HPDE6-E6E7 (cell line): ENCODE measurements around the gene SRGAP3.

ENCODE experiments used
- DNase-seq: peaks from one replicate; pipeline ENCODE4 v3.0.0; 2011; ENCODE audit warnings: missing footprints; ENCODE audit errors: extremely low spot score

SRGAP3 gene

GRCh38 chr3:9225268-9225667, 24.2 kb downstream of the SRGAP3 start:
- no peak for DNase-seq

GRCh38 chr3:9224490-9224889, 25.0 kb downstream of the SRGAP3 start:
- no peak for DNase-seq

- no peak for DNase-seq
Measured at GRCh38 chr3:9223672-9224071, 25.8 kb downstream of the SRGAP3 start.

- no peak for DNase-seq
Measured at GRCh38 chr3:9222956-9223639, 26.3 kb downstream of the SRGAP3 start.

- no peak for DNase-seq
Measured at GRCh38 chr3:9222049-9222448, 27.4 kb downstream of the SRGAP3 start.

- no peak for DNase-seq
Measured at GRCh38 chr3:9218514-9218846, 31.0 kb downstream of the SRGAP3 start.

- DNase-seq = no peak
Measured at GRCh38 chr3:9217784-9218513, 31.5 kb downstream of the SRGAP3 start.

- no peak for DNase-seq
Measured at GRCh38 chr3:9216736-9217135, 32.7 kb downstream of the SRGAP3 start.

- DNase-seq = peak; percentile 16
Measured at GRCh38 chr3:9214599-9214998, 34.8 kb downstream of the SRGAP3 start.

GRCh38 chr3:9214185-9214584, 35.3 kb downstream of the SRGAP3 start:
- DNase-seq = no peak

GRCh38 chr3:9213019-9213634, 36.3 kb downstream of the SRGAP3 start:
- DNase-seq = no peak

GRCh38 chr3:9211155-9211950, 38.1 kb downstream of the SRGAP3 start:
- no peak for DNase-seq

GRCh38 chr3:9209777-9210176, 39.7 kb downstream of the SRGAP3 start:
- DNase-seq = no peak

- DNase-seq = no peak
Measured at GRCh38 chr3:9208605-9209152, 40.8 kb downstream of the SRGAP3 start.

- no peak for DNase-seq
Measured at GRCh38 chr3:9207116-9207763, 42.2 kb downstream of the SRGAP3 start.

- no peak for DNase-seq
Measured at GRCh38 chr3:9206287-9206686, 43.2 kb downstream of the SRGAP3 start.

- no peak for DNase-seq
Measured at GRCh38 chr3:9205345-9206143, 43.9 kb downstream of the SRGAP3 start.

- no peak for DNase-seq
Measured at GRCh38 chr3:9204253-9204992, 45.0 kb downstream of the SRGAP3 start.

- no peak for DNase-seq
Measured at GRCh38 chr3:9203317-9203716, 46.1 kb downstream of the SRGAP3 start.

GRCh38 chr3:9202546-9202945, 46.9 kb downstream of the SRGAP3 start:
- no peak for DNase-seq
